GM12872 (cell line): ENCODE data around the gene HAUS3.

Source experiments
- CTCF ChIP-seq: IDR thresholded peaks from 3 replicates; pipeline ENCODE4 v1.5.1; 2011; ENCODE audit warnings: low read depth, mild to moderate bottlenecking, low read length, moderate library complexity; ENCODE audit not compliant: insufficient read depth

Gene HAUS3

GRCh38 chr4:2268357-2269205 is 26.7 kb upstream of the HAUS3 start:
- TF ChIP-seq CTCF = no peak

GRCh38 chr4:2267841-2268240 is 25.9 kb upstream of the HAUS3 start:
- no peak for TF ChIP-seq CTCF

GRCh38 chr4:2267320-2267811 is 25.4 kb upstream of the HAUS3 start:
- no peak for TF ChIP-seq CTCF

GRCh38 chr4:2266821-2267220 is 24.9 kb upstream of the HAUS3 start:
- TF ChIP-seq CTCF = no peak

- no peak for TF ChIP-seq CTCF
These were observed 24.3 kb upstream of the HAUS3 start for GRCh38 chr4:2266181-2266580.

- no peak for TF ChIP-seq CTCF
These were observed 23.5 kb upstream of the HAUS3 start for GRCh38 chr4:2265113-2266110.

- no peak for TF ChIP-seq CTCF
These were observed 22.6 kb upstream of the HAUS3 start for GRCh38 chr4:2264481-2265041.
